ENCODE data around the gene MRE11. TPM values are rescaled to one million over a fixed set of nuclear protein-coding genes. Genes with fewer than 3 reads are reported as not detected.
"Not testable (repeated sequence)": the region's sequence is repeated elsewhere in the genome, so short reads cannot be mapped to it uniquely, and the experiment has no call there.

Gene MRE11
- total RNA-seq, 2 experiments from 2014 or later = 43.4 to 47.6 TPM

DNA sequence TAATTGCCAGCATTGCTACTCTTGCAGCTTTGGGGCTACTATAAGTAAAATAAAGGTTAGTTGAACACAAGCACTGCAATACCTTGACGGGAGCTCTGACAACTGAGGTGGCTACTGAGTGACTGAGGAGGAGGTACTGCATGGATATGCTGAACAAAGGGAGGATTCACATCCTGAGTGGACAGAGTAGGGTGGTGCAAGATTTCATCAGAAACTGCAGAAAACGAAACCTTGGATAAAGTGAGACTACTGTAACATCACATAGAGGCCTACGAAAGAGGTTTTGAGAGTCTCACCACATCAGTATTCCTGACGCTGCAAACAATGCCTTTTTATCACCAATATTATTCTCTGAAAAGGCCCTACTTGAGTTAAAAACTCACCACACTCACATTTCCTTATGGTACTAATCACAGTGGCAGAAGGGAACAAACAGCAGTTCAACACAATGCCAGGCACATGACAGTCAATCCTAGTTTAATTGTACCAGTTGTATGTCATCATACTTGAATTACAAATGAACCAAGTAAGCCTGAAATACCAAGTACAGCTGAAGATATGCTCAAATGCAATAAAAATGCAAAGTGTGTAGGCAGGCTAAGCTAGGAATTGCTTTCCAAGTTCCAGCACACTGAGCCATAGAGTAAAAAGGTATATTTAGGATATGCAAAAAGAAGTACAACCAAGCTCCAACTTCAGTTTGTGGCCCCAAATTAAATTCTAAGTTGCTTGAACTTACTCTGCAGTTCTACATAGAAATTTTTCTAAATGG is 88.4 kb downstream of the MRE11 start:
- Mint-ChIP-seq H3K4me1 (ENCODE audit: low read depth) (peaks cover 7% of the 10 kb centered on the region), H3K36me3 (peaks cover 19% of the 10 kb centered on the region), H3K27me3 (peaks cover 18% of the 10 kb centered on the region), H3K27ac (no peak overlapping the region), H3K9me3 (peaks cover 50% of the 10 kb centered on the region), H3K4me3 (no peak overlapping the region)
- ChIA-PET POLR2A (no interaction called here), CTCF (interaction anchor here (0.7 kb wide), 1 partner anchor 12 kb away, joined by 4 read pairs; no protein-coding TSS in a partner anchor)
- no peak for DNase-seq
- intact Hi-C loops (cut with micrococcal nuclease) = no loop called here

DNA sequence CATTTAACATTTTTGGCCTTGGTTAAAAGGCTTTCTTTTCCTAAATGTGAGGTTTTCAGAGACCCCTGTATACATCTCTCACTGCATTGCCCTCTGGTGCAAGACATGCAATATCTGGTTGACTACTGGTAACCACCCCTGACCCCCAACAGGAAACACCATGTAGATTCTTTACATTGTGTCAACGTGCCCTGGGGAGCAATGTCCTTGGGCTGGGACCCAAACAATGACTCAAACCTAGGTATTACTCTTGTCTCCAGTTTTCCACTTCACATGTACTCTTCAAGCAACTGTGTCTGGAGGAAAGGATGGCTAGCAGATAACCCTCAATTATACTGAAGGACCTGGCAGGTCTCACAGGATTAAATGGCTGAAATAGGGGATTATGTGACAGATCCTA is 91.3 kb downstream of the MRE11 start:
- peaks cover 25% of the 10 kb centered on the region for H3K9me3 Mint-ChIP-seq
- peaks cover 42% of the 10 kb centered on the region for H3K27me3 Mint-ChIP-seq
- DNase-seq = no peak
- ChIA-PET POLR2A (no interaction called here), CTCF (no interaction called here)
- H3K36me3 Mint-ChIP-seq = peaks cover under 1% of the 10 kb centered on the region
- no peak overlapping the region for H3K27ac Mint-ChIP-seq
- no peak overlapping the region for H3K4me3 Mint-ChIP-seq
- intact Hi-C loops (cut with micrococcal nuclease) = no loop called here
- H3K4me1 Mint-ChIP-seq (ENCODE audit: low read depth) = peaks cover 7% of the 10 kb centered on the region

DNA sequence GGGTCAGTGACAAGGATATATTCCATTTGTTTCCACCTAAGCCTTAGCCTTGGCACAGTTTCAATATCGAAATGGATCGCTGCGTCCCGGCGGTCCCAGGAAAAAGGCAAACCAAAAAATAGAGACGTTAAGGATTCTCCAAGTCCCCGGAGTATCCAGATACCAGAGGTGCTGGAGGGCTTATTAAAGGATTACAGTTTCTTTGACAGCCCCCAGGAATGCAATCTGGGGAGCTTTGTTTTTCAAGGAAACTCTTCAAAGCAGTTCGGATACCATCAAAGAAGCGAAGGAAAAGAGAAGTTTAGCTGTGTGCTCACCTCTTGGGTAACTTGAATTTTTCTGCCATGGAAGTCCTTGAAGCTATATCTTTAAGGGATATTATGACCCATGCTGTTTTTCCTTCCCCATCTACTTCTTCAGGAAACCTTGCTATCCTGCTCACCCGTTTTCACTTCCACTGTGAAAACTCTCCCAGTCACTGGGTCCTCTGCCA is 91.8 kb downstream of the MRE11 start:
- ChIA-PET POLR2A (no interaction called here), CTCF (no interaction called here)
- no peak overlapping the region for H3K27ac Mint-ChIP-seq
- no peaks in the 10 kb centered on the region for H3K36me3 Mint-ChIP-seq
- H3K9me3 Mint-ChIP-seq = peaks cover 21% of the 10 kb centered on the region
- H3K4me1 Mint-ChIP-seq (ENCODE audit: low read depth) = peaks cover 7% of the 10 kb centered on the region
- H3K4me3 Mint-ChIP-seq = no peak overlapping the region
- intact Hi-C loops (cut with micrococcal nuclease) = no loop called here
- DNase-seq = no peak
- H3K27me3 Mint-ChIP-seq = peaks cover 42% of the 10 kb centered on the region

DNA sequence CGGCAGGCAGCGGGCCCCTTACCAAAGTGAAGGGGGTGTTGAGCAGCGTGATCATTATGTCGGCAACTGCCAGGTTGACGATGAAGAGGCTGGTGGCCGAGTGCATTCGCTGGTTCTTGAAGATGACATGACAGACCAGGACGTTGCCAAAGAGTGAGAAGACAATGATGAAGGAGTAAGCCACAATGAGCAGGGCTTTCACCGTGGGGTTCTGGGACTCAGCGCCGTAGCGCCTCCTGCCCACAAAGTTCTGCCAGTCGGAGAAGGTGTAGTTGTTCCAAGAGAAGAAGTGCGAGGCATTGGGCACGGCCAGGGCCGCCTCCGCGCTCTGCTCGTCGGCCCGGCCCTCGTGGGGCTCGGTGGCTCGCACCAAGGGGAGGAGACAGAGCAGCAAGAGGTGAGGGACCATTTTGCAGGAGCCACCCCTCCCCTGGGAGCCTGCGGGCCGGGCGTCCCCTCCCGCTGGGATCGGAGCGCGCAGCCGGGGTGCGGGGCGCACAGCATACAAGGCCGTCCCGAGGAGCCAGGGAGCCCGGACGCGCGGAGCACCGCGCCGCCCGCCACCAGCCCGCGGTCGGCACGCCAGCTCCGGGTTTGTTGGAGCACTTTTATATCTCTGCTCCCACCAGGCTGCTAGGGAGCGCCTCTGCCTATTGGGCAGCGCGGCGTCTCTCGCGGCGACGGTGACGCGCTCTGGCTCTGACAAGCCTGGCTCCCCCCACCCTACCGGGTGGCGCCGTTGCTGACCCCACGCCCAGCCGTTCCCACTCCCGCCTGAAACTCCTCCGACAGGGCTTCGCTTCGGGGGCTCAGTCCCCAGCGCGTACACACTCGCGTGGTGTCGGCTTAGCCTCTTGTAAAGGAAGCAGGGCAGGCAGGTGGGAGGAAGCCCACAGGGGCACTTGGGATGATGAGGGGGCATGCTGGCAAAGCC is 92.5 kb downstream of the MRE11 start, which contains the start of gene GPR83:
GPR83 (minus strand) TSS at position 581 of the 934 bp plus-strand sequence; CDS start at position 409, 172 bp downstream.
- ChIA-PET CTCF (no interaction called here), POLR2A (no interaction called here)
- peaks cover 15% of the 10 kb centered on the region for H3K9me3 Mint-ChIP-seq
- H3K36me3 Mint-ChIP-seq = no peaks in the 10 kb centered on the region
- H3K4me3 Mint-ChIP-seq = no peak within 1 kb of the TSS
- H3K27ac Mint-ChIP-seq = no peak within 1 kb of the TSS
- DNase-seq = no peak
- intact Hi-C loops (cut with micrococcal nuclease) = no loop called here
- H3K4me1 Mint-ChIP-seq (ENCODE audit: low read depth) = peaks cover 7% of the 10 kb centered on the region
- peaks cover 42% of the 10 kb centered on the region for H3K27me3 Mint-ChIP-seq

DNA sequence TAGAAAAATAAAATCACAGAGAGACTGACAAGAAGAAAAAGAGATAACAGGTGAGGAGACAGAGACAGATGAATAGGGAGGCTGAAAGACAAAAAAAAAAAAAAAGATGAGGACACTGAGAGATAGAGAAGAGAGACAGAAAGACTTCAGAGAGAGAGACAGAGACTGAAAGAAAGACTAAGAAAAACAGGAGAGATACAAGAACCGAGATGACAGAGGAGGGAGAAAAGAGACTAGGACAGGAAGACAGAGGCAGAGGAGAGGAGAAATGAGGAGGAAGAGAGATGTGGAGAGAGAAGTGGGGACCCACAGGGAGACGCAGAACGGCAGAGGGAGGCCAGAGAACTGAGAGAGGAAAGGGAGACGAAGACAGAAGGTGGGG is 93.2 kb downstream of the MRE11 start:
- intact Hi-C loops (cut with micrococcal nuclease) = no loop called here

DNA sequence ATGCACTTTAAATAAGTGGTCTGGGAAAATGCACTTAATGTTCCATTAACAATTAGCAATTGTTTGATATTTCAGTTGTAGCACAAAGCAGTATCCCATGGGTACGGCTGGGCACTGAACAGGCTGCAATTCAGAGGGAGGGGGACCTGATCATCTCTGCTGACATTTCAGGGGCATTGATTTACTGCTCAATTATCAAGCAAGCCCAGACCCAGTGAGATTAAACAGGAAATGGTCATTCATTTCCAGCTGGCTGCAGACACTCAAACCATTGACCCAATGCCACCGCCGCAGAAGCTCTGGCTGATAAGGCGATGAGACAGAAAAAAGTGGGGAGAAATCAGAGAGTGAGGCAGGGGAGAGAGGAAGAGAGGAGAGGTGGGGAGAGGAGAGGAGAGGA is 93.6 kb downstream of the MRE11 start:
- Mint-ChIP-seq H3K4me1 (ENCODE audit: low read depth) (peaks cover 7% of the 10 kb centered on the region), H3K4me3 (no peak overlapping the region), H3K36me3 (no peaks in the 10 kb centered on the region), H3K27me3 (peaks cover 42% of the 10 kb centered on the region), H3K9me3 (peaks cover 6% of the 10 kb centered on the region), H3K27ac (no peak overlapping the region)
- no peak for DNase-seq
- ChIA-PET POLR2A (no interaction called here), CTCF (no interaction called here)
- intact Hi-C loops (cut with micrococcal nuclease) = no loop called here

More for the DNA sequence above, 93.2 kb downstream of the MRE11 start:
- ChIA-PET POLR2A (no interaction called here), CTCF (no interaction called here)
- no peaks in the 10 kb centered on the region for H3K36me3 Mint-ChIP-seq
- H3K4me3 Mint-ChIP-seq = no peak overlapping the region
- H3K27ac Mint-ChIP-seq = no peak overlapping the region
- H3K27me3 Mint-ChIP-seq = peaks cover 42% of the 10 kb centered on the region
- H3K4me1 Mint-ChIP-seq (ENCODE audit: low read depth) = peaks cover 7% of the 10 kb centered on the region
- H3K9me3 Mint-ChIP-seq = peaks cover 9% of the 10 kb centered on the region
- no peak for DNase-seq

DNA sequence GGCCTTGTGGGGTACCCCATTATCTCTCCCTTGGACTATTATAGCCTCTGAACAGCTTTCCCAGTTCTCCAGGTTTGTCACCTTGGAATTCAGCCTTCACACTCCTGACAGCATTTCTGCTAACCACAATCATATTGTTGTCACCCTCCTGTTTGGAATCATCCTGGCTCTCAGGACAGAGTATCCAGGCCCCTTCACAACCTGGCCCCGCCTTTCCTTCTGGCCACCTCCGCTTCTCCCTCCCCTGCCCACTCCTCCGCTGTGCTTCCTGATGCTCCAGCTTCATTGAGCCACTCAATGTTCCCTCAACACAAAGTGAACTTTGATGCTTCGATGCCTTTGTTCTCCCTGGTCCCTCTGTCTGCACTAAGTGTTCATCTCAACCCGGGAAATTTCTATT is 95.5 kb downstream of the MRE11 start:
- no peak overlapping the region for H3K27ac Mint-ChIP-seq
- intact Hi-C loops (cut with micrococcal nuclease) = no loop called here
- POLR2A ChIA-PET = no interaction called here
- peaks cover 42% of the 10 kb centered on the region for H3K27me3 Mint-ChIP-seq
- DNase-seq = no peak
- no peak overlapping the region for H3K4me3 Mint-ChIP-seq
- CTCF ChIA-PET = no interaction called here
- H3K36me3 Mint-ChIP-seq = no peaks in the 10 kb centered on the region
- H3K4me1 Mint-ChIP-seq (ENCODE audit: low read depth) = peaks cover 7% of the 10 kb centered on the region
- H3K9me3 Mint-ChIP-seq = peaks cover 2% of the 10 kb centered on the region

DNA sequence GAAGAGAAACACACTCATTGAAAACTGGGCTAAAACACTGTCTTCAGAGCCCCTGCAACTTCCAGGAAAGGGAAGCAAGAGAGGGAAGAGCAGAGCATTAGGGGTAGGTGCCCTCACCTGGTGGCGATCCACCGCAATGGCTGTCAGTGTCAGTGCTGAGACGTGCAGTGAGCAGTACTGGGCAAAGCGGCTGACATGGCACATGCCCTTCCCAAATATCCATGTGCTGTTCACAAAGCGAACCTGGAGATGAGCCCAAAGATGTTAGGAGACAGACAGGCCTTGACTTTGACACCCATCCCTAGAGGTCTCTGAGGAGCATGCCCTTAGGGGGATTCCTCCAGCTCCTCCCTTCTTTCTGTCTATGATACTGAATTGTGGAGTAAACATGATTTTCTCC is 97.4 kb downstream of the MRE11 start:
- intact Hi-C loops (cut with micrococcal nuclease) = no loop called here

DNA sequence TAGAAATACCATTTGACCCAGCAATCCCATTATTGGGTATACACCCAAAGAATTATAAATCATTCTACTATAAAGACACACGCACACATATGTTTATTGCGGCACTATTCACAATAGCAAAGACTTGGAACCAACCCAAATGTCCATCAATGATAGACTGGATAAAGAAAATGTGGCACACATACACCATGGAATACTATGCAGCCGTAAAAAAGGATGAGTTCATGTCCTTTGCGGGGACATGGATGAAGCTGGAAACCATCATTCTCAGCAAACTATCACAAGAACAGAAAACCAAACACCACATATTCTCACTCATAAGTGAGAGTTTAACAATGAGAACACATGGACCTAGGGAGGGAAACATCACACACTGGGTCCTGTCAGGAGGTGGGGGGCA is 101.7 kb downstream of the MRE11 start:
- POLR2A ChIA-PET; H3K27ac Mint-ChIP-seq; intact Hi-C loops (cut with micrococcal nuclease); DNase-seq; H3K9me3 Mint-ChIP-seq; H3K4me1 Mint-ChIP-seq (ENCODE audit: low read depth); CTCF ChIA-PET; H3K36me3 Mint-ChIP-seq; H3K4me3 Mint-ChIP-seq; H3K27me3 Mint-ChIP-seq: not testable (repeated sequence)

More for the DNA sequence above, 97.4 kb downstream of the MRE11 start:
- no peaks in the 10 kb centered on the region for H3K36me3 Mint-ChIP-seq
- peaks cover 31% of the 10 kb centered on the region for H3K27me3 Mint-ChIP-seq
- POLR2A ChIA-PET = no interaction called here
- H3K9me3 Mint-ChIP-seq = no peaks in the 10 kb centered on the region
- H3K4me1 Mint-ChIP-seq (ENCODE audit: low read depth) = peaks cover 7% of the 10 kb centered on the region
- H3K4me3 Mint-ChIP-seq = no peak overlapping the region
- no peak for DNase-seq
- CTCF ChIA-PET = no interaction called here
- no peak overlapping the region for H3K27ac Mint-ChIP-seq

DNA sequence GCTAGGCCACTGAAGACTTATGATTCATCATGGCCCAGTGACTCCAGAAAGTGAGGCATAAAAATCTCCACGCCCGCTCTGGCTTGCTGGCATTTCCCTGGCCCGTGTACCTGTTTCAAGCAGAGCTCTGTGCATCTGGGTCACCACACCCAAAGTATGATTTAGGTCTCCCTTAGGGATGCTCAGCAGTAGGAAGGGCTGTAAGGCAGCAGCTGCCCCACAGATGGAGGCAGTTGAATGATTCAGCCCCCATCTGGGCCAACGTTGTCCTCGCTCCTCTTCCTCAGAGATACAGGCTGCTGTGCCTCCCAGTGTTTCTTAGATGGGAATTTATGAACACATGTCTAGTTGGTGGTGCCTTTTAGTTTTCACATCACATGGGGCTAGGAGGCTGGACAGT is 114.0 kb downstream of the MRE11 start:
- intact Hi-C loops (cut with micrococcal nuclease) = no loop called here
- no peak overlapping the region for H3K4me3 Mint-ChIP-seq
- no peaks in the 10 kb centered on the region for H3K9me3 Mint-ChIP-seq
- DNase-seq = no peak
- H3K36me3 Mint-ChIP-seq = no peaks in the 10 kb centered on the region
- no peak overlapping the region for H3K27ac Mint-ChIP-seq
- CTCF ChIA-PET = no interaction called here
- no peaks in the 10 kb centered on the region for H3K27me3 Mint-ChIP-seq
- no peaks in the 10 kb centered on the region for H3K4me1 Mint-ChIP-seq (ENCODE audit: low read depth)
- POLR2A ChIA-PET = no interaction called here

DNA sequence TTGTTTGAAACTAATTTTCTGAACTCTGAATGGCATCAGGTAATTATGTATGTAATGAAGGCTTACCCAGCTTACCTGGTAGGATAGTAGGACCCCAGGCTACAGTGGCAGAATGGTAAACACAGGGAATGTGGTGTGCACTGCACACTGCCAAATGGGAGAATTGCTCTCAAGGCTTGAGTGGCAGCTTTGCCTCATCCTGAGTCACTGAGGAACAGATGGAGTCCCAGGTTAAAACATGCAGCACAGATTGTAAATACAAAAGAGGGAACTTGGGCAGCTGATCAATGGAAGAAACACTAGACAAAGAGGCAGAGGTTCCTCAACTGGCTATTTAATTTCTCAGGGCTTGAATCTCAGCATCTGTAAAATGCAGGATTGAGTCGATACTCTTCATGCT is 116.8 kb downstream of the MRE11 start:
- intact Hi-C loops (cut with micrococcal nuclease) = no loop called here
- no peak for DNase-seq
- ChIA-PET POLR2A (interaction anchor here (0.6 kb wide), 1 partner anchor 690 kb away, joined by 4 read pairs; no protein-coding TSS in a partner anchor), CTCF (no interaction called here)
- H3K36me3 Mint-ChIP-seq = no peaks in the 10 kb centered on the region
- H3K9me3 Mint-ChIP-seq = peaks cover 4% of the 10 kb centered on the region
- no peak overlapping the region for H3K4me3 Mint-ChIP-seq
- H3K4me1 Mint-ChIP-seq (ENCODE audit: low read depth) = no peaks in the 10 kb centered on the region
- H3K27me3 Mint-ChIP-seq = no peaks in the 10 kb centered on the region
- no peak overlapping the region for H3K27ac Mint-ChIP-seq

DNA sequence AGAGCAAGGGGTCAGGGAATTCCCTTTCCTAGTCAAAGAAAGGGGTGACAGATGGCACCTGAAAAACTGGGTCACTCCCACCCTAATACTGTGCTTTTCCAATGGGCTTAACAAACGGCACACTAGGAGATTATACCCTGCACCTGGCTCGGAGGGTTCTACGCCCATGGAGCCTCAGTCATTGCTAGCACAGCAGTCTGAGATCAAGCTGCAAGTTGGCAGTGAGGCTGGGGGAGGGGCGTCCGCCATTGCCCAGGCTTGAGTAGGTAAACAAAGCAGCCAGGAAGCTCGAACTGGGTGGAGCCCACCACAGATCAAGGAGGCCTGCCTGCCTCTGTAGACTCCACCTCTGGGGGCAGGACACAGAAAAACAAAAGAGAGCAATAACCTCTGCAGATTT is 123.1 kb downstream of the MRE11 start:
- DNase-seq; POLR2A ChIA-PET; H3K36me3 Mint-ChIP-seq; H3K9me3 Mint-ChIP-seq; H3K4me1 Mint-ChIP-seq (ENCODE audit: low read depth); H3K27ac Mint-ChIP-seq; intact Hi-C loops (cut with micrococcal nuclease); H3K27me3 Mint-ChIP-seq; CTCF ChIA-PET; H3K4me3 Mint-ChIP-seq: not testable (repeated sequence)

Measured in activated CD4-positive, alpha-beta memory T cell treated with anti-CD3 and anti-CD28 coated beads for 36 hours (primary cell).